ENCODE data around the gene CDH23. TPM values are rescaled to one million over a fixed set of nuclear protein-coding genes. Genes with fewer than 3 reads are reported as not detected.

Gene CDH23
- total and polyA plus RNA-seq, 2 donors (not counting 1 experiment from before 2014, with no cell fraction given), result 0.01 to 0.17 TPM

DNA sequence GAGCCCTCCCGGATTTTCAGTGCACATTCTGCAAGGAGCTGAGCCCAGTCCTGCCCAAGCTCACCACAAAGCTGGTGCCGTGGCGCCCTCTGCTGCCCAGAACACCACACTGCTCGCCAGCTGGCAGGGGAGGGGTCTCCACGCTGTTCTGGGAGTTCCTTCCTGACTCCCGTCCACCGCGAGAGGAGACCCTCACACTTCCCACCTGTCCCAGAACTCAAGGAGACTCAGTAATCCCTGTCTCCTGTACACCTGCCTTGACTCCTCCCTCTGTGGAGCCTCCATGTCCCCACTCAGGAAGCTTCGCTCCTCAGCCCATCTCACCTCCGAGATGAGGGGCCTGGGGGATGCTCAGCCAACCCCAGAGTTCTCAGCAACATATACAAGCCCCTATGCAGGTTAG is 311.6 kb downstream of the CDH23 start:
- H3K36me3 ChIP-seq (ENCODE audit: control insufficient read depth, insufficient read depth, low read length), result no peaks in the 10 kb centered on the region
- no peaks in the 10 kb centered on the region for H3K79me2 ChIP-seq (ENCODE audit: control insufficient read depth, insufficient read depth, low read length)
- H4K20me1 ChIP-seq (ENCODE audit: control insufficient read depth, extremely low read depth, insufficient read depth, low read length), result no peaks in the 10 kb centered on the region
- H3K27ac ChIP-seq (ENCODE audit: insufficient read depth, low read length), result no peak overlapping the region
- TF ChIP-seq EZH2 (IDR thresholded peaks at IDR 0.05; ENCODE audit: low read length, missing control alignments), result no peak
- TF ChIP-seq, protein P1, sequence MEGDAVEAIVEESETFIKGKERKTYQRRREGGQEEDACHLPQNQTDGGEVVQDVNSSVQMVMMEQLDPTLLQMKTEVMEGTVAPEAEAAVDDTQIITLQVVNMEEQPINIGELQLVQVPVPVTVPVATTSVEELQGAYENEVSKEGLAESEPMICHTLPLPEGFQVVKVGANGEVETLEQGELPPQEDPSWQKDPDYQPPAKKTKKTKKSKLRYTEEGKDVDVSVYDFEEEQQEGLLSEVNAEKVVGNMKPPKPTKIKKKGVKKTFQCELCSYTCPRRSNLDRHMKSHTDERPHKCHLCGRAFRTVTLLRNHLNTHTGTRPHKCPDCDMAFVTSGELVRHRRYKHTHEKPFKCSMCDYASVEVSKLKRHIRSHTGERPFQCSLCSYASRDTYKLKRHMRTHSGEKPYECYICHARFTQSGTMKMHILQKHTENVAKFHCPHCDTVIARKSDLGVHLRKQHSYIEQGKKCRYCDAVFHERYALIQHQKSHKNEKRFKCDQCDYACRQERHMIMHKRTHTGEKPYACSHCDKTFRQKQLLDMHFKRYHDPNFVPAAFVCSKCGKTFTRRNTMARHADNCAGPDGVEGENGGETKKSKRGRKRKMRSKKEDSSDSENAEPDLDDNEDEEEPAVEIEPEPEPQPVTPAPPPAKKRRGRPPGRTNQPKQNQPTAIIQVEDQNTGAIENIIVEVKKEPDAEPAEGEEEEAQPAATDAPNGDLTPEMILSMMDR (conservative IDR thresholded peaks at IDR 0.05 in 1 of 2, IDR thresholded peaks at IDR 0.05 in 1 of 2; ENCODE audit: low read depth in 1 of 2, low read length in 2 of 2), result peak; percentile 75 to 79
- H3K27me3 ChIP-seq (ENCODE audit: control insufficient read depth, insufficient read depth, low read length), result peaks cover 7% of the 10 kb centered on the region
- peaks cover 7% of the 10 kb centered on the region for H3K4me1 ChIP-seq (ENCODE audit: control insufficient read depth, extremely low read depth, insufficient read depth, low read length)
- no peaks in the 10 kb centered on the region for H3K9me3 ChIP-seq (ENCODE audit: control insufficient read depth, insufficient read depth, low read depth, low read length)
- DNase-seq (ENCODE audit: low read depth in 2 of 2), result peak; percentile 19 to 21
- no peak overlapping the region for H3K9ac ChIP-seq (ENCODE audit: insufficient read depth, low read length)
- H2AFZ ChIP-seq (ENCODE audit: low read length), result no peak overlapping the region
- H3K4me3 ChIP-seq (replicated peaks in 1 of 4; ENCODE audit: control extremely low read depth in 1 of 4, insufficient read depth in 1 of 4, low read depth in 3 of 4, low read length in 4 of 4), result no peak overlapping the region
- H3K4me2 ChIP-seq (ENCODE audit: extremely low read depth, insufficient read depth, low read length), result no peak overlapping the region

DNA sequence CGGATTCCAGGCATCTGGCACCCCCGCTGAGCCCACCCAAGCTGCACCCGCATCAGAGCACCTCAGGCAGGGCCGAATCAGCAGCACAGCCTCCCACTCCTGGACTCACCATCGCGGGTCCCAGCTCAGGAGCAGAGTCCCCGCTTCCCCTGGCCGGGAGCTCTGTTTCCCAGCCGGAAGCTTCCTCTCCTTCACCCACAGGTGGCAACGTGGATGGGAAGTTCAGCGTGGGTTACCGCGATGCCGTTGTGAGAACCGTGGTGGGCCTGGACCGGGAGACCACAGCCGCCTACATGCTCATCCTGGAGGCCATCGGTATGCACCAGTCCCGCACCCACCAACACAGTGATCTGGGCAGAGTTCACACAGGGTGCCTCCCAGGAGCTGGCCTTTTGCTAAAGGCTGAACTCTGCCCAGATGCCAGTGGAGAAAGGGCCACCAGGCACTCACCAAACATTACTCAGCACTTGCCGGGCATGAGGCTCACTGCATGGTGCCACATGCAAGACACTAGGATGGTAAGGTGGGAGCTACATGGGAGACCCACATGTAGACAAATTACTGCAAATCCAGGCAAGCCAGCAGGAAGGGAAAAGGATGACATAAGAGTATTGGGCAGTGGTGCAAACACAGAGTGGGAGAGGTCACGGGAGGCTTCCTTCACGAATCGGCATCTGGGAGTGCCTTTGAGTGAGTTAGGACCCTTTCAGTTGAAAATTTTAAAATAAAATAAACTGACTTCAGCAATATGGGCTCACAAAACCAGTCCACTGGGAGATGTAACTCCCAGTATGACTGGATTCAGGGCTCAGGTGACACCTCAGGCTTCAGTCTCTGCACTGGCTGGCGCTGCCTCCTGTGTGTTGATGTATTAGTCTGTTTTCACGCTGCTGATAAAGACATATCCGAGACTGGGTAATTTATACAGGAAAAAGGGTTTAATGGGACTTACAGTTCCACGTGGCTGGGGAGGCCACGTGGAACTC is 312.5 kb downstream of the CDH23 start:
- no peak overlapping the region for H3K27ac ChIP-seq (ENCODE audit: insufficient read depth, low read length)
- peaks cover 12% of the 10 kb centered on the region for H3K4me1 ChIP-seq (ENCODE audit: control insufficient read depth, extremely low read depth, insufficient read depth, low read length)
- no peak overlapping the region for H3K4me2 ChIP-seq (ENCODE audit: extremely low read depth, insufficient read depth, low read length)
- no peaks in the 10 kb centered on the region for H4K20me1 ChIP-seq (ENCODE audit: control insufficient read depth, extremely low read depth, insufficient read depth, low read length)
- H3K9ac ChIP-seq (ENCODE audit: insufficient read depth, low read length), result no peak overlapping the region
- no peaks in the 10 kb centered on the region for H3K9me3 ChIP-seq (ENCODE audit: control insufficient read depth, insufficient read depth, low read depth, low read length)
- DNase-seq (ENCODE audit: low read depth in 2 of 2), result no peak
- TF ChIP-seq, protein P1 (conservative IDR thresholded peaks at IDR 0.05 in 1 of 2, IDR thresholded peaks at IDR 0.05 in 1 of 2; ENCODE audit: low read depth in 1 of 2, low read length in 2 of 2), result peak in 1 of 2 donors; percentile 2
- no peak for TF ChIP-seq EZH2 (IDR thresholded peaks at IDR 0.05; ENCODE audit: low read length, missing control alignments)
- peaks cover 6% of the 10 kb centered on the region for H3K27me3 ChIP-seq (ENCODE audit: control insufficient read depth, insufficient read depth, low read length)
- no peak overlapping the region for H3K4me3 ChIP-seq (replicated peaks in 1 of 4; ENCODE audit: control extremely low read depth in 1 of 4, insufficient read depth in 1 of 4, low read depth in 3 of 4, low read length in 4 of 4)
- H2AFZ ChIP-seq (ENCODE audit: low read length), result no peak overlapping the region
- no peaks in the 10 kb centered on the region for H3K79me2 ChIP-seq (ENCODE audit: control insufficient read depth, insufficient read depth, low read length)
- H3K36me3 ChIP-seq (ENCODE audit: control insufficient read depth, insufficient read depth, low read length), result no peaks in the 10 kb centered on the region

DNA sequence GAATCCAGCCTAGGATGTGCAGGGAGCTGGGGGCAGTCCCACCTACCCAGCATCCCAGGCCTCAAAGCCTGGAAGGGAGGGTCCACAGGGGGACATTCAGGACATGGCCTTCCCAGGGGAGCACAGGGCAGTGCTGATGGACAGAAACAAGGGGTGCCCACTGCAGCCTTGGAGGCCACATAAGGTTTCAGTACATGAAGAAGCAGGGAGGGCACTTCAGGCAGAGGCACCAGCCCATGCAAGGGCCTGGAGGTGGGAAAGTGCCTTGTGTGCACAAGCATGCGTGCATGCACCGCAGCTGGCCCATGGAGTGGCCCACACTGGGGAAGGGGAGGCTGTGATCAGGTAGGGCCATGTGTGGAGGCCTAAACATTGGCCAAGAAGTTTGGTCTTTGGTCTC is 313.8 kb downstream of the CDH23 start:
- Histone ChIP-seq H3K79me2 (ENCODE audit: control insufficient read depth, insufficient read depth, low read length) (no peaks in the 10 kb centered on the region), H2AFZ (ENCODE audit: low read length) (no peak overlapping the region), H3K4me3 (replicated peaks in 1 of 4; ENCODE audit: control extremely low read depth in 1 of 4, insufficient read depth in 1 of 4, low read depth in 3 of 4, low read length in 4 of 4) (no peak overlapping the region), H3K9ac (ENCODE audit: insufficient read depth, low read length) (no peak overlapping the region), H3K36me3 (ENCODE audit: control insufficient read depth, insufficient read depth, low read length) (no peaks in the 10 kb centered on the region), H3K4me2 (ENCODE audit: extremely low read depth, insufficient read depth, low read length) (no peak overlapping the region), H3K4me1 (ENCODE audit: control insufficient read depth, extremely low read depth, insufficient read depth, low read length) (peaks cover 16% of the 10 kb centered on the region), H4K20me1 (ENCODE audit: control insufficient read depth, extremely low read depth, insufficient read depth, low read length) (no peaks in the 10 kb centered on the region), H3K27me3 (ENCODE audit: control insufficient read depth, insufficient read depth, low read length) (no peaks in the 10 kb centered on the region), H3K9me3 (ENCODE audit: control insufficient read depth, insufficient read depth, low read depth, low read length) (no peaks in the 10 kb centered on the region), H3K27ac (ENCODE audit: insufficient read depth, low read length) (no peak overlapping the region)
- no peak for TF ChIP-seq EZH2 (IDR thresholded peaks at IDR 0.05; ENCODE audit: low read length, missing control alignments)
- TF ChIP-seq, protein P1 (conservative IDR thresholded peaks at IDR 0.05 in 1 of 2, IDR thresholded peaks at IDR 0.05 in 1 of 2; ENCODE audit: low read depth in 1 of 2, low read length in 2 of 2), result no peak
- DNase-seq (ENCODE audit: low read depth in 2 of 2), result no peak

Data from fibroblast of lung (primary cell).